Fibroblast of peridontal ligament (primary cell): Measurements from ENCODE around the gene DHCR7.

ENCODE experiments used
- DNase-seq: peaks from one replicate; pipeline ENCODE4 v3.0.0-alpha.2; 2010; ENCODE audit errors: extremely low read depth

DHCR7 gene

DNA sequence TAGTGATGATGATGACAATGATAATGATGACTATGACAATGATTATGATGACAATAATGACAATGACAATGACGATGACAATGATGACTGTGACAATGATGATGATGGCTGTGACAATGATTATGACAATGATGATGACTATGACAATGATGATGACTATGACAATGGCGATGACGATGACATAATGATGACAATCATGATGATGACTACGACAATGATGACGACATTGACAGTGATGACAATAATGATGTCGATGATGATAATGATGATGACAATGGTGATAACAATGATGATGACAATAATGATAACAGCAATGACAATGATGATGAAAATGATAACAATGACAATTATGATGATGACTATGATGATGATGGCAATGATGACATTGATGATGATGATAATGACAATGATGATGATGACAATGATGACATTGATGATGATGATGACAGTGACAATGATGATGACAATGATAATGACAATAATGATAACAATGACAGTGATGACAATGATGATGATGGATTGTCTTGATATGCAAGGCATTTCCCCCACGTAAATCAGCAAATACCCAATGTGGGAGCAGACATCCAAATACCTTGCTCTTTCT is 37.7 kb downstream of the DHCR7 start:
- DNase-seq, result no peak

- no peak for DNase-seq
These were observed 39.4 kb downstream of the DHCR7 start for GRCh38 chr11:71408826-71409225.

- DNase-seq, result no peak
These were observed 40.8 kb downstream of the DHCR7 start for GRCh38 chr11:71407356-71407755.

DNA sequence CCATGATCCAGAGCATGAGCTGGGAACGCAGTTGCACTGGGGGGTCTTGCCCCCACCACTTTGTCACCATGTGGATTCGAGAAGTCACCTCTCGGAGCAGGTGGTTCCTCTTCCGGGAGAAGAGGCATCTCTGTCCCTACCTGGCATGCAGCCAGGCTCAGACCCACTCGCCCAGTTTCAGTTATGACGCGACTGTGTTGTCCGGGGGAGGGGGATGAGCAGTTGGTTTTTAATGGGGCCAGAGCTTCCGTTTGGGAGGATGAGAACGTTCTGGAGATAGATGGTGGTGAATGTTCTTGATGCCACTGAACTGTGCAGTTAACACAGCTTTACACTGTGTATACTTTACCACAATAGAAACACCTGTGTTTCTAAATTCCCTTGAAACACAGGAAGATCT is 41.5 kb downstream of the DHCR7 start:
- no peak for DNase-seq

GRCh38 chr11:71404209-71404608 is 44.0 kb downstream of the DHCR7 start:
- DNase-seq, result no peak

- DNase-seq, result no peak
These were observed 45.3 kb downstream of the DHCR7 start for GRCh38 chr11:71402878-71403277.

GRCh38 chr11:71400216-71400615 is 48.0 kb downstream of the DHCR7 start:
- no peak for DNase-seq

DNA sequence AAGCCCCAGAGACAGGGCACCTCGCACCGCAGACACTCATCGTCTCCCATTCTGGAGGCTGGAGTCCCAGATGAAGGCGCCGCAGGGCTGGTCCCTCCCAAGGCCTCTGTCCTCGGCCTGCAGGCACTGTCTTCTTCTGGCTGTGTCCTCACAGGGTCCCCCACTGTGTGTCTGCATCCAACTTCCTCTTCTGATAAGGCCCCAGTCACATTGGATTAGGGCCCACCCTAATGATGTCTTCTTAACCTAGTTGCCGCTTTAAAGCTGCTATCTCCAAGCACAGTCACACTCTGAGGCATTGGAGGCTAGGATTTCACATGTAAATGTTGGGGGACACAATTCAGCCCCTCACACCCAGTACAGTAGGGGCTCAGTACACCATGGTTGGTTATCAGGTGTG is 48.9 kb downstream of the DHCR7 start:
- DNase-seq, result no peak

- DNase-seq, result no peak
These were observed 50.2 kb downstream of the DHCR7 start for GRCh38 chr11:71397961-71398360.

DNA sequence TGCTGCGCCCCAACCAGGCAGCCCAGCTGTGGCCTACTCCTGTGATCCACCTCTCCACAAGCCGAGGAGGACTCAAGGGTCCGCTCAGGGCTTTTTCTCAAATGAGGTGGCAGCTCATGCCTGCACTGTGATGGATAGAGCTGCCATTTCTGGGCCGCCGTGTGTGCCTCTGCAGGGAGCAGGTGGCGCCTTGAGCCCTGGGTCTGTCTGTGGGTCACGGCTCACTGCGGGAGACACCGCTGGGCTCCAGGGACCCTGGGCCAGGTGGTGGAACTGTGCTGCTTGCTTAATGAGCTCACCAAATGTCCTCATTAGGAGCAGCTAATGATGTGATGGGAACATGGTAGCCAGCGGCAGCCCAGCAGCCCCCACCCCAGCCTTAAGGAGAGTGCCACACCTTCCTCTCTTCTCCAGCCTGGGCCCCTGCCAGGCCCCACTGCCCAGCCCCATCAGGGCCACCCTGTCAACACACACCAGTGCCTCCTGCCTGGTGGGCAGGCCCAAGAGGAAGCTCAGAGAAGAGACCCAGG is 50.8 kb downstream of the DHCR7 start:
- DNase-seq, result no peak

DNA sequence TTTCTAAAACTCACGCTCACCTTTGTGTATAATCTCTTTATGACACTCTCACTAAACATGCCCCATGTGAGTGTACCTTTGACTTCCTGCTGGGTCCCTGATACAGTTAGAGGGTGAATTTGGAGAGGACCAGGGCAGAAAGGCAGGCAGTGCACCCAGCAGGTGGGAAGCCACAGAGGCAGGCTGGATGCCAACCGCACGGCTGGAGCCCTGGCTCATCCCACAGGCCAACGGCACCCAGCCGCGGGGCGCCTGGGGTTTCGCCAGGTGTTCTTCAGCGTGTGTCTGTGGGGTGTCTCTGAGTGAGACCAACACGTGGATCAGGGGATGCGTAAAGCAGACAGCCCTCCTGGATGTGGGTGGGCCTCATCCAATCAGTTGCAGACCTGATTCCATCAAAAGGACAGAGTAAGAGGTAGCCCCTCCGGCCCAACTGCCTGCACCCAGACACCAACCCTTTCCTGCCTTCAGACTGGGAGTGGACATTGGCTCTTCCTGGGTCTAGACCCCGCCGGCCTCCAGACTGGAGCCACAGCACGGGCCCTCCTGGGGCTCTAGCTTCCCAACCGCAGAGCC is 51.6 kb downstream of the DHCR7 start:
- DNase-seq, result no peak

DNA sequence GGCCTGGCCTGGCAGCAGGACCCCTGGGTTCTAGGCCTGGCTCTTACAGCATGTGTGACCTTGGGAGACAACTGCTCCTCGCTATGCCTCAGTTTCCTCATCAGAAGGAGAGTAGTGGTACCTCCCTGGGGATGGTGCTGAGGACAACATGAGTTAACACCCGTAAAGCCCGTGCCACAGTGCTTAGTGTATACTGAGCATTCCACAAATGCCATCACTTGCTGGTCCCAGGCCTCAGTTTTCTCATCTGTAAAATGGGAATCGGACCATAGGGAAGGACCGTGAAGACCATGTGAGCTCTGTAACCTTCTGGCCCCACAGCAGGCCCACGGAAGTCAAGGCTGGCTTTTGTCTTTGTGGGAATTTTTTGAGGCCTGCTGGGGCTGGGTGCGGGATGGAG is 52.4 kb downstream of the DHCR7 start:
- no peak for DNase-seq

DNA sequence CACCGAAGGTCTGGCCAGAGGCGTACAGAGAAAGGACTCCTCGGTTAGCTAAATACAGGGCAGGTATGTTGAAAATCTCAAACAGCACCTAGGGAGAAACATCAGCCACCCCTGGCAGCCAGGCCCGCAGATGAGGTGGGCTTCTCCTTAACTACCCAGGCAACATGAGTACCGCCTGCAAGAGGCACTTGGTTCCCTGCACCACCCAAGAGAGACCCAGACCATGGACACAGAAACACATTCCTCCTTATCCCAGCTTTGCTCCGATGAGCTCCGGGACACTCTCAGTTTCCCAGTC is 53.0 kb downstream of the DHCR7 start:
- no peak for DNase-seq

DNA sequence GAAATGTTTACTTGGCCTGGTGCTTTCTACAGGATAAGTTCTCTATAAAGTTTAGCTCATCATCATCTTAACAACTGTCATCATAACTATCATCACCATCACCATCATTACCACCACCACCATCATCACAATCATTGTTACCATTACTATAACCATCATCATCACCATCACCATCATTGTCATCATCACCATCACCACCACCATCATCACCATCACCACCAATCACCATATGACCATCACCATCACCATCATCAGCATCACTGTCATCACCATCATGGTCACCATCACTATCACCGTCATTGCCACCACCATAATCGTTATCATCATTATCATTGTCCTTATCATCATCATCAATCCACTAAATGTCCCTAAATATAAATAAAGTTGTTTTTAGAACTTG is 54.9 kb downstream of the DHCR7 start:
- no peak for DNase-seq

DNA sequence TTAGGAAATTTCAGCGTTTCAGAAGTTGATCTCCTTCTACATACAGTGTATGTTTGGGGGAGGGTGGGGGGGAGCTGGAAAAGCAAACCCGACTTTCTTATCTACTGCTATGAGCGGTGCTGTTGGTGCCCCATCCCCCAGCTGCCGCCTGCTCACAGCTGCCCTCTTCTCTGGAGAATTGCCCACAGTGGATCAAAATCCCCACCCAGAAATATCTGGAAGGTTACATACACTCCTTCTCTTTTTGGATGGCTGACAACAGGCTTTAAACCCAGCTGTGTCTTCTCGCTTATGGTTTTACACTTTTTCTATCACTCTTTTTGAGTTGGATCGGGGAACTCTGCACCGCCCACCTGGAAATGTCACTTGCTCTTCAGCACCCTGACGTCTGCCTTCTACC is 56.4 kb downstream of the DHCR7 start:
- DNase-seq, result no peak

DNA sequence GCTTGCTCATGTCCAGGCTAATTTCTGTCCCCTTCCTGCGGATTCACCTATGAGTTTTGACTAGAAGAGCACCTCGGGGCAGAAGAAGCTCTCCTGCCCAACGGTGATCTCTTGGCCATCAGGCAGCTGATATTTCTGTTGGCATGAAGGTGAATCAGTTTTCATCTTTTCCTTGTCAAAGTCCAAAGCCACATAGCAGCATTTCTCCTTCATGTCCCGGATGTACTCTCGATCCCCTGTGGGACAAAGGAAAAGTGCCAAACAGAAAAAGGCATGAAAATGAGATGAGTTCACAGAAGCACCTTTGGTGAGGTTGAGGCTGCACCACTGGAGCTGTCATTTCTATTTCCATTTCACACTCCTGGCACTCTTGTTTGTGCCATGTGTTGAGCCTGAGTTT is 56.8 kb downstream of the DHCR7 start:
- no peak for DNase-seq

DNA sequence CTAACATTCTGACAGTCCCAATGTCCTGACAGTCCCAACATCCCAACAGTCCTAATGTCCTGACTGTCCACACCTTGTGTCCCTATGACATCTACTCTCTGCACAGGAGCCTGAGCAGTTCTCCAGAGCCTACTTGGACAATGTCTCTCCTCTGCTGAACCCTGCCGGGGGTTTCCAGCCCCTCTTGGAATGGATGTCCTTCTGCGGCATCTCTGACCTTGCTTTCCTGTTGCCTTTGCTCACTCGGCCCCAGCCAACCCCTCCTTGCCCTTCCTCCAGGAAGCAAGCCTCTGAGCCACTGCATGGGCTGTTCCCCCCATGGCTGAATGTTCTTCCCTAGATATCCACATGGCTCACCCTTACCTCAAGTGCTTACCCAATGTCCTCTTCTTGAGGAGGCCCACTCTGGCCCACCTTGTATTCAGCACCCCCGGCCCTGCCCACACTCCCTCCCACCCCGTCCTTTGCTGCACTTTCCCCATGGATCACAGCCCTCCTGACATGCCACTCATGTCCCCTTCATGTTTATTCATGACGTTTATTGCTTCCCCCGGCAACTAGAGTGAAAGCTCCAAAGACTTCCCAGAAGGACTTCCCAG is 59.5 kb downstream of the DHCR7 start:
- DNase-seq, result no peak

DNA sequence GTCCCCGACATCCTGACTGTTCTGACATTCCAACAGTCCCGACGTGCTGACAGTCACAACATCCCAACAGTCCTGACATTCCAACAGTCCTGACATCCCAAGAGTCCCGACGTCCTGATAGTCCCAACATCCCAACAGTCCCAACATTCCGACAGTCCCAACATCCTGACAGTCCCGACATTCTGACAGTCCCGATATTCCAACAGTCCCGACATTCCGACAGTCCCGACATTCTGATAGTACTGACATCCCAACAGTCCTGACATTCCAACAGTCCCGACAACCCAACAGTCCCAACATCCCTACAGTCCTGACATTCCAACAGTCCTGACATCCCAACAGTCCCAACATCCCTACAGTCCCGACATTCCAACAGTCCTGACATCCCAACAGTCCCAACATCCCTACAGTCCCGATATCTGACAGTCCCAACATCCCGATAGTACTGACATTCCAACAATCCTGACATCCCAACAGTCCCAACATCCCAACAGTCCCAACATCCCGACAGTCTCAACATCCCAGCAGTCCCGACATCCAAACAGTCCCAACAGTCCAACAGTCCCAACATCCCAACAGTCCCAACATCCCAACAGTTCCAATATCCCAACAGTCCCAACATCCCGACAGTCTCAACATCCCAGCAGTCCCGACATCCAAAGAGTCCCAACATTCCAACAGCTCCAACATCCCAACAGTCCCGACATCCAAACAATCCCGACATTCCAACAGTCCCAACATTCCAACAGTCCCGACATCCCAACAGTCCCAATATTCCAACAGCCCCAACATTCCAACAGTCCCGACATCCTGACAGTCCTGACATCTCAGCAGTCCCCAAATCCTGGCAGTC is 60.2 kb downstream of the DHCR7 start:
- no peak for DNase-seq

GRCh38 chr11:71387200-71387599 is 61.0 kb downstream of the DHCR7 start:
- DNase-seq, result no peak

DNA sequence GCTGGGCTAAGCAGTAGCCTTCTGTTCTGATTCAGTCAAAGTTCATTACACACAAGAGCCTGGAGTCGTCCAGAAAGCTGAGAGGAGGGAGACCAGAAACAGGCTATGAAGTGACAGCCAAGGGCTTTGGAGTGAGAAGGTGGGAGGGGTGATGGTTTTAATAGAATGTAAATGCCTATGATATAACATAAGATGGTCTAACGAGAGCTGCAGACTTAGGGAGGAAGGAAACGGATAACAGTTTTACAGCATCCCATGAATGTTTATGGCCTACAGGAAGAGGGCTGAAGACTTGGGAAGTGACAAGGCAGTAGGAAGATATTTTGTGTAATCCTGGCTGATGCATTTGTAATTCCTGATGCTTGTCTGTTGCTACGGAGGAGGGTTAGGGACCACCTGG is 62.0 kb downstream of the DHCR7 start:
- DNase-seq, result no peak

- DNase-seq, result no peak
These were observed 63.1 kb downstream of the DHCR7 start for GRCh38 chr11:71385091-71385490.

GRCh38 chr11:71384561-71384960 is 63.6 kb downstream of the DHCR7 start:
- no peak for DNase-seq
